HEK293 (cell line): ENCODE measurements around the gene NUDT3.
A peak's percentile ranks its signal among the peaks of the same experiment; 100 is the strongest.

Experiments used
- KLF7 ChIP-seq: fragments of 450-650 bp; formaldehyde crosslinking; IDR thresholded peaks from 2 replicates; pipeline ENCODE4 v1.5.1; 2016; ENCODE audit warnings: missing biosample characterization, missing genetic modification characterization, borderline replicate concordance
- KLF8 ChIP-seq: fragments of 450-650 bp; formaldehyde crosslinking; IDR thresholded peaks from 2 replicates; pipeline ENCODE4 v1.5.1; 2016; ENCODE audit warnings: missing biosample characterization, missing genetic modification characterization
- PATZ1 ChIP-seq: fragments of 450-650 bp; formaldehyde crosslinking; IDR thresholded peaks from 2 replicates; pipeline ENCODE4 v1.5.1; 2016; ENCODE audit warnings: missing biosample characterization, missing genetic modification characterization
- PRDM10 ChIP-seq: fragments of 450-650 bp; formaldehyde crosslinking; IDR thresholded peaks from 2 replicates; pipeline ENCODE4 v1.5.1; 2016; ENCODE audit warnings: missing biosample characterization, missing genetic modification characterization
- PRDM4 ChIP-seq: fragments of 450-650 bp; formaldehyde crosslinking; IDR thresholded peaks from 2 replicates; pipeline ENCODE4 v1.5.1; 2017; ENCODE audit warnings: missing biosample characterization, missing genetic modification characterization
- SETDB1 ChIP-seq: IDR thresholded peaks from one replicate; pipeline ENCODE4 v1.6.1; 2017; ENCODE audit warnings: mild to moderate bottlenecking, low read length, moderate library complexity, mixed read lengths; ENCODE audit not compliant: insufficient read length
- TRIM28 ChIP-seq: IDR thresholded peaks from 2 replicates; pipeline ENCODE4 v1.6.1; 2011; ENCODE audit warnings: low read length, control low read depth, borderline replicate concordance
- ZBTB26 ChIP-seq: fragments of 450-650 bp; formaldehyde crosslinking; optimal IDR thresholded peaks from 2 replicates; pipeline ENCODE3; 2016; ENCODE audit warnings: missing biosample characterization, mild to moderate bottlenecking, missing genetic modification characterization
- ZBTB49 ChIP-seq: fragments of 450-650 bp; formaldehyde crosslinking; IDR thresholded peaks from 2 replicates; pipeline ENCODE4 v1.5.1; 2016; ENCODE audit warnings: missing biosample characterization, missing genetic modification characterization, low read depth
- ZNF133 ChIP-seq: fragments of 450-650 bp; formaldehyde crosslinking; IDR thresholded peaks from 2 replicates; pipeline ENCODE4 v1.5.1; 2016; ENCODE audit warnings: missing biosample characterization, missing genetic modification characterization
- ZNF138 ChIP-seq: fragments of 450-650 bp; formaldehyde crosslinking; IDR thresholded peaks from 2 replicates; pipeline ENCODE4 v1.5.1; 2016; ENCODE audit warnings: missing biosample characterization, missing genetic modification characterization, borderline replicate concordance
- ZNF175 ChIP-seq: fragments of 450-650 bp; formaldehyde crosslinking; IDR thresholded peaks from 2 replicates; pipeline ENCODE4 v1.5.1; 2016; ENCODE audit warnings: missing biosample characterization, missing genetic modification characterization
- ZNF23 ChIP-seq: fragments of 450-650 bp; formaldehyde crosslinking; IDR thresholded peaks from 2 replicates; pipeline ENCODE4 v1.5.1; 2016; ENCODE audit warnings: missing biosample characterization, missing genetic modification characterization, borderline replicate concordance
- ZNF280D ChIP-seq: fragments of 450-650 bp; formaldehyde crosslinking; IDR thresholded peaks from 2 replicates; pipeline ENCODE4 v1.5.1; 2016; ENCODE audit warnings: missing biosample characterization, missing genetic modification characterization
- ZNF335 ChIP-seq: fragments of 450-650 bp; formaldehyde crosslinking; conservative IDR thresholded peaks from 2 replicates; pipeline ENCODE4 v1.5.1; 2016; ENCODE audit warnings: missing biosample characterization, missing genetic modification characterization
- ZNF510 ChIP-seq: fragments of 450-650 bp; formaldehyde crosslinking; IDR thresholded peaks from 2 replicates; pipeline ENCODE4 v1.5.1; 2018; ENCODE audit warnings: mild to moderate bottlenecking, missing genetic modification characterization, missing biosample characterization; ENCODE audit not compliant: insufficient replicate concordance
- ZNF704 ChIP-seq: fragments of 450-650 bp; formaldehyde crosslinking; IDR thresholded peaks from 2 replicates; pipeline ENCODE4 v1.5.1; 2016; ENCODE audit warnings: missing biosample characterization, missing genetic modification characterization
- ZNF768 ChIP-seq: fragments of 450-650 bp; formaldehyde crosslinking; IDR thresholded peaks from 2 replicates; pipeline ENCODE4 v1.5.1; 2018; ENCODE audit warnings: missing biosample characterization, mild to moderate bottlenecking, missing genetic modification characterization
- ZNF785 ChIP-seq: fragments of 450-650 bp; formaldehyde crosslinking; IDR thresholded peaks from 2 replicates; pipeline ENCODE4 v1.5.1; 2016; ENCODE audit warnings: missing biosample characterization, missing genetic modification characterization

The NUDT3 gene

GRCh38 chr6:34249469-34250261, 142.8 kb downstream of the NUDT3 start (continued):
- TF ChIP-seq PRDM4 = no peak
- TF ChIP-seq ZNF768 (tag by site-specific recombination) = peak; percentile 91; the same call in 1 of the 2 replicates
- no peak for TF ChIP-seq ZNF133
- no peak for TF ChIP-seq SETDB1
- TF ChIP-seq ZNF335 (tag by site-specific recombination) = peak; percentile 3; the same call in 1 of the 2 replicates
- no peak for TF ChIP-seq KLF8 (tag by site-specific recombination)
- TF ChIP-seq ZNF510 = no peak
- no peak for TF ChIP-seq PRDM10 (tag by site-specific recombination)
- no peak; the same call in 1 of the 2 replicates for TF ChIP-seq ZNF785 (tag by site-specific recombination)
- no peak for TF ChIP-seq TRIM28
- 0 out of 2 replicates have a peak, but pooled peaks have one; percentile 3 for TF ChIP-seq KLF7 (tag by site-specific recombination)
- TF ChIP-seq ZBTB26 (tag by site-specific recombination) = peak; percentile 26
- TF ChIP-seq ZNF23 = no peak
- no peak for TF ChIP-seq PATZ1 (tag by site-specific recombination)
- no peak for TF ChIP-seq ZNF704 (tag by site-specific recombination)
- no peak for TF ChIP-seq ZBTB49 (tag by site-specific recombination)
- TF ChIP-seq ZNF175 (tag by site-specific recombination) = no peak
- TF ChIP-seq ZNF138 (tag by site-specific recombination) = no peak
- TF ChIP-seq ZNF280D = peak; percentile 51; the same call in 1 of the 2 replicates
